Mucosa of descending colon (tissue), 3 donors: ENCODE measurements around the gene FAM3B. TPM values are rescaled to one million over a fixed set of nuclear protein-coding genes. Genes with fewer than 3 reads are reported as not detected.

ENCODE experiments used
- ATAC-seq: fragments of 200-7000 bp; cut with Tn5 transposase; one replicate; pipeline ENCODE4 v1.9.1; 2020; ENCODE audit warnings: mild to moderate bottlenecking, moderate library complexity
- DNase-seq, 3 donors: peaks; one replicate each; pipeline ENCODE4 v3.0.0-alpha.2; 2020
- H3K36me3 ChIP-seq: fragments of 200-600 bp; one replicate; pipeline ENCODE4 v1.8.0; 2021; ENCODE audit warnings: low read depth, mild to moderate bottlenecking
- H3K4me1 ChIP-seq: fragments of 200-600 bp; one replicate; pipeline ENCODE4 v1.8.0; 2021; ENCODE audit warnings: low read depth, mild to moderate bottlenecking
- H3K4me3 ChIP-seq: fragments of 200-600 bp; one replicate; pipeline ENCODE4 v1.8.0; 2021; ENCODE audit warnings: mild to moderate bottlenecking
- H3K9me3 ChIP-seq: fragments of 200-600 bp; one replicate; pipeline ENCODE4 v1.8.0; 2021; ENCODE audit warnings: mild to moderate bottlenecking
- intact Hi-C, 2 donors: fragments of 100-400 bp; cut with DNase I in 1 of 2; cut with micrococcal nuclease in 1 of 2; formaldehyde crosslinking; loops; one replicate each; pipeline versions ENCODE4 v1.11.0 to v1.11.1; 2022; cut with DNase I, micrococcal nuclease
- total RNA-seq, 3 donors: library from RNA; stranded (reverse); fragmentation: NEBNext Ultra II Directional in 2 of 3; extraction: Animal tissue kit (Norgen Biotek cat#: 25700) in 2 of 3; gene quantifications; one replicate each; pipeline versions ENCODE4 v1.2.1 to v1.2.4, GENCODE V29; 2021 to 2023
- TF ChIP-seq, protein P1 (sequence below): fragments of 200-600 bp; IDR thresholded peaks from one replicate; pipeline ENCODE4 v1.8.0; 2022; ENCODE audit warnings: antibody characterized with exemption, mild to moderate bottlenecking
- donor health status: DM: no; HTN: no; CAD: no; lungs with moderate emphysema.
- donor health status: DM: no; HTN: no; CAD: no.
- donor health status: DM: no; HTN: yes; CAD: no.

The FAM3B gene
- total RNA-seq, 3 donors from 2014 or later, result 0.70 to 2.3 TPM; not detected in 1

DNA sequence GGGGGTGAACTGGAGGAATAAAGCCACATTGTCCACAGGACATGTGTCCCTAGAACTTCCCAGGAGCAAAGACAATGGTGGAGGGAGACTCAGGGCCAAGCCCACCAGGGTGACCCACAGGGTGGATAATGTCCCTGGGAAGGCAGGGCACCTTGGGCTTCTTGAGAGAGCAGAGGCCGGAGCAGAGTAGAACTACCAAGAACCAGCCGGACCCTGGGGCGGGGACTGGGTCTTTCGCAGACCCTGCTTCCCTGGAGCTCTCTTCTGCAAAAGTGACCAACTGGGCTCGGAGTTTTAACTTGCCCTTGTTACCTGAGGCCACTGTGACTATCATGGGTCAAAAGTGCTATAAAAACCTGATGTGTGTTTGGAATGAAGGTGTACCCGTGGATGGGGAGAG lies 875 bp upstream of the FAM3B start:
- H3K36me3 ChIP-seq, result no peaks in the 10 kb centered on the region
- H3K4me3 ChIP-seq, result no peak overlapping the region
- no peak for DNase-seq
- no peak for ATAC-seq
- H3K4me1 ChIP-seq, result peaks cover 14% of the 10 kb centered on the region
- TF ChIP-seq, protein P1, sequence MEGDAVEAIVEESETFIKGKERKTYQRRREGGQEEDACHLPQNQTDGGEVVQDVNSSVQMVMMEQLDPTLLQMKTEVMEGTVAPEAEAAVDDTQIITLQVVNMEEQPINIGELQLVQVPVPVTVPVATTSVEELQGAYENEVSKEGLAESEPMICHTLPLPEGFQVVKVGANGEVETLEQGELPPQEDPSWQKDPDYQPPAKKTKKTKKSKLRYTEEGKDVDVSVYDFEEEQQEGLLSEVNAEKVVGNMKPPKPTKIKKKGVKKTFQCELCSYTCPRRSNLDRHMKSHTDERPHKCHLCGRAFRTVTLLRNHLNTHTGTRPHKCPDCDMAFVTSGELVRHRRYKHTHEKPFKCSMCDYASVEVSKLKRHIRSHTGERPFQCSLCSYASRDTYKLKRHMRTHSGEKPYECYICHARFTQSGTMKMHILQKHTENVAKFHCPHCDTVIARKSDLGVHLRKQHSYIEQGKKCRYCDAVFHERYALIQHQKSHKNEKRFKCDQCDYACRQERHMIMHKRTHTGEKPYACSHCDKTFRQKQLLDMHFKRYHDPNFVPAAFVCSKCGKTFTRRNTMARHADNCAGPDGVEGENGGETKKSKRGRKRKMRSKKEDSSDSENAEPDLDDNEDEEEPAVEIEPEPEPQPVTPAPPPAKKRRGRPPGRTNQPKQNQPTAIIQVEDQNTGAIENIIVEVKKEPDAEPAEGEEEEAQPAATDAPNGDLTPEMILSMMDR, result no peak
- H3K9me3 ChIP-seq, result no peaks in the 10 kb centered on the region
- intact Hi-C loops, result no loop called here

DNA sequence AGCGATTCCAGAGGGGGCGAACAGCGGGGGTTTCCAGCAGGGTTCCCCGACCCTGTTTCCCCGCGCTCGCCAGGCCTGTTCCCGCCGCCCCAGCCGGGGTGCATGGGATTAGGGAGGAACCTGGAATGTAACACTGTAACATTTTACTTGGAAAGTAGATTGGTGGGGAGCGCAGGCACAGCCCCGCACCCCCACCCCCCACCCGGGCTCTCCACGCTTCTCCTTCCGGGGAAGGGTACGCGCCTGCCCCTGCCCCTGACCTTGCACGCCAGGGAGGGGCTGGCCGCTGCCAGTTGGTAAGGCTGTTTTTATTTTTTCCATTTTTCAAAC lies 427 bp downstream of the FAM3B start:
- intact Hi-C loops, result no loop called here
- H3K4me3 ChIP-seq, result no peak overlapping the region
- ATAC-seq (no peak), DNase-seq (no peak)
- TF ChIP-seq, protein P1, result no peak
- H3K36me3 ChIP-seq, result no peaks in the 10 kb centered on the region
- H3K4me1 ChIP-seq, result peaks cover 14% of the 10 kb centered on the region
- H3K9me3 ChIP-seq, result no peaks in the 10 kb centered on the region

DNA sequence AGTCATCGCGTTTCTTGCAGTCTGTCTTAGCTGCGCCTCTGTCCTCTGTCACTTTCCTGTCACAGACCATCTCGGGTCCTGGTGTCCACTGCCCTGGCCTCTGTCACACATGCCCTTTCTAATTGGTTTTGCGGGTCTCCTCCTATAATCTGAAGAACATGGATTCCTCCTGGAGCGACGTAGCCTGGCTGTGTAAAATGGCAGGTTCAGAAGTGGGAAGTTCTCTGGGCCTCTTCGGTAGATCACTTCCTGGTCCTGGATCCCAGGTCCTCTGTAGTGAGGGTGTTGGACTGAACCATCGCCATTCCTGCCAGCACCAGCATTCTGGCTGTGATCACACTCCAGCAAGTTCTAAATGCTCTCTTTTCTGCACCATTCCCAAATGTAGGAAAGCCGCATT lies 857 bp downstream of the FAM3B start:
- peaks cover 14% of the 10 kb centered on the region for H3K4me1 ChIP-seq
- TF ChIP-seq, protein P1, result no peak
- intact Hi-C loops, result no loop called here
- DNase-seq (no peak), ATAC-seq (no peak)
- H3K4me3 ChIP-seq, result no peak overlapping the region
- no peaks in the 10 kb centered on the region for H3K36me3 ChIP-seq
- H3K9me3 ChIP-seq, result no peaks in the 10 kb centered on the region

DNA sequence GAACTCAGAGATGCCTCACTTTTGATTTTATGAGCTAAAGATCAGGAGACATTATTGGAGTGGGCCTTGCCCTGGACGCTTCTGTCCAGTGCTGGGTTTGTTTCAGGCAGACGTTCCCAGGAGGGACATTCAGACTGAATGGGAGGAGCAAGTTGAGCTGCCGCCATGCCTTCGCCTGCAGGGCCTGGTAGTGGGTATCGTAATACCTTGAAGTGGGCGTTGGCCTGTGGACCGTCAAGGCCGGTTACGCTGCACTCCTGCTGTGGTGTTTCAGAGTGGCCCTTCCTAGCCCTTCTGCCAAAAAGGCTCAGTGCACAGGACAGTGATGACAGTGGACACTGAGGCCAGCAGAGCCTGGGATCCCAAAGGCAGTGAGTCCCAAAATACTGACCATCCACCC lies 1.6 kb downstream of the FAM3B start:
- intact Hi-C loops, result no loop called here
- Histone ChIP-seq H3K36me3 (no peaks in the 10 kb centered on the region), H3K9me3 (no peaks in the 10 kb centered on the region), H3K4me1 (peaks cover 14% of the 10 kb centered on the region), H3K4me3 (no peak overlapping the region)
- DNase-seq (no peak), ATAC-seq (no peak)
- TF ChIP-seq, protein P1, result no peak

DNA sequence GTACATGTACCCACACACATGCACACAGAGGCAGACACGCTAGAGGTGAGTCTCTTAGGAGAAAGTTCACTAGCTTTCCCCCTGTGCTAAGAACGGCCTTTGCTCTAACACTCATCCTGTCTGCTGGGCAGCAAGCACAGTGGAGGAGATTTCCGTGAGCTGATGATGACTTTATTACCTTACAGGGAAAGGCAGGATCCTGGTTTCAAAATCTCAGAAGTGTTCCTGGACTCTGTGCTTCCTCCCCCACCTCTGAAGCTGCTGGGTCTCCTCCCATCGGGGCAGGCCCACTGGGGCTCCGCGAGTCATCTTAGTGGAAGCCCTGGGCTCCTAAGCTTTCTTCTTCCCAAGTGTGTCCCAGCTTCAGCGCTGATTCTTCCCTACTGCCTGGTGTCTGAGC lies 2.7 kb downstream of the FAM3B start:
- intact Hi-C loops, result no loop called here
- Histone ChIP-seq H3K36me3 (no peaks in the 10 kb centered on the region), H3K4me1 (peaks cover 14% of the 10 kb centered on the region), H3K4me3 (no peak overlapping the region), H3K9me3 (no peaks in the 10 kb centered on the region)
- peak; percentile 81 for ATAC-seq
- TF ChIP-seq, protein P1, result no peak
- peak in 1 of 3 donors; percentile 20 for DNase-seq

DNA sequence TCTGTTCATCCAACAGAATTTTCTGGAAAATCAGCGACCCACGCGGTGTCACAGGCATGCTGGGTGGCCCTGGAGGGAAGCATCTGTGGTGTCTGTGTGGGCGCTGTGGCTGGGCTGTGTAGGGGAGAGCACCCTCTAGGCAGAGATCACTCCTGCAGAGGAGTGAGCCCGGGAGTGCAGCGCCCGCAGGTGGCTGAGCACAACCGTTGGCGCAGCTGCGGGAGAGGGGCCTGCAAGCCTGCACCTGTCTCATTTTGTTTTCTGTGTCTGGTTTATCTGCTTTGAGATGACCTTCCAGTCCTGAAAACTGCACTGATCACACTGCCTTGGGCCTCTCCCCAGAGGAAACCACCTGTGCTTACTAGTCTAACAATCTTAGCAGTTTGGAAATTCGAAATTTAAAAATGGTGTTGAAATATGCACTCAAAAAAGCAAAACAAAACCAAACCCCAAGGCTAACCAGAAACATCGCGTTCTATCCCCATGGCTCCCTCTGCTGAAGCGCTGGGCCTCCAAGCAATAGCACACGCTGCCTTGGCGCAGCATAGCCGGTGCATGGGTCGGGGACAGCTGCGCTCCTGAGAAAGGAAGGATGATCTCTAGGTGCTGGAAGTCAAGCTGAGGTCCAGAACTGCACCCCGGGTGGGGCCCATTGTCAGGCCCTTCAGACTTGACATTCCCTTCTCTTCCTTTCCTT lies 4.8 kb downstream of the FAM3B start:
- no peak for DNase-seq
- intact Hi-C loops, result no loop called here
- Histone ChIP-seq H3K4me3 (no peak overlapping the region), H3K4me1 (peaks cover 10% of the 10 kb centered on the region), H3K36me3 (no peaks in the 10 kb centered on the region), H3K9me3 (no peaks in the 10 kb centered on the region)
- ATAC-seq, result no peak
- TF ChIP-seq, protein P1, result no peak
